T-helper 2 cell treated with Interferon-gamma antibody and Interleukin-4, amounts not matched to agents 5 μg/mL and 100 μg/mL, for 36 hours (primary cell): Measurements from ENCODE around the gene IGFBP7.

Experiments
- DNase-seq: peaks from one replicate; pipeline ENCODE4 v3.0.0; 2021; ENCODE audit warnings: low spot score
- H3K27ac Mint-ChIP-seq: one replicate; pipeline ENCODE4 v1.8.0; 2021; ENCODE audit warnings: mild to moderate bottlenecking, mixed read lengths
- H3K27me3 Mint-ChIP-seq: one replicate; pipeline ENCODE4 v1.8.0; 2021; ENCODE audit warnings: low read depth, mixed read lengths
- H3K36me3 Mint-ChIP-seq: one replicate; pipeline ENCODE4 v1.8.0; 2021; ENCODE audit warnings: low read depth, mixed read lengths
- H3K4me1 Mint-ChIP-seq: one replicate; pipeline ENCODE4 v1.8.0; 2021; ENCODE audit warnings: low read depth, mixed read lengths
- H3K4me3 Mint-ChIP-seq: one replicate; pipeline ENCODE4 v1.8.0; 2022; ENCODE audit warnings: mild to moderate bottlenecking, moderate library complexity, mixed read lengths
- H3K9me3 Mint-ChIP-seq: one replicate; pipeline ENCODE4 v1.8.0; 2021; ENCODE audit warnings: mixed read lengths

Gene IGFBP7

GRCh38 chr4:57147335-57148060 lies 37.3 kb upstream of the IGFBP7 start:
- no peak overlapping the region for H3K27ac Mint-ChIP-seq
- H3K27me3 Mint-ChIP-seq = no peaks in the 10 kb centered on the region
- H3K9me3 Mint-ChIP-seq = no peaks in the 10 kb centered on the region
- no peak for DNase-seq
- H3K4me3 Mint-ChIP-seq = no peak overlapping the region
- no peaks in the 10 kb centered on the region for H3K36me3 Mint-ChIP-seq
- no peaks in the 10 kb centered on the region for H3K4me1 Mint-ChIP-seq

GRCh38 chr4:57146444-57146843 lies 36.3 kb upstream of the IGFBP7 start:
- no peaks in the 10 kb centered on the region for H3K4me1 Mint-ChIP-seq
- H3K4me3 Mint-ChIP-seq = no peak overlapping the region
- H3K36me3 Mint-ChIP-seq = no peaks in the 10 kb centered on the region
- H3K27ac Mint-ChIP-seq = no peak overlapping the region
- H3K9me3 Mint-ChIP-seq = no peaks in the 10 kb centered on the region
- H3K27me3 Mint-ChIP-seq = no peaks in the 10 kb centered on the region
- DNase-seq = no peak

- Mint-ChIP-seq H3K36me3 (no peaks in the 10 kb centered on the region), H3K4me1 (no peaks in the 10 kb centered on the region), H3K27me3 (no peaks in the 10 kb centered on the region), H3K9me3 (no peaks in the 10 kb centered on the region), H3K4me3 (no peak overlapping the region), H3K27ac (no peak overlapping the region)
- no peak for DNase-seq
These were observed 34.3 kb upstream of the IGFBP7 start for GRCh38 chr4:57144466-57144865.

- Mint-ChIP-seq H3K4me3 (no peak overlapping the region), H3K27ac (no peak overlapping the region), H3K9me3 (no peaks in the 10 kb centered on the region), H3K36me3 (no peaks in the 10 kb centered on the region), H3K4me1 (no peaks in the 10 kb centered on the region), H3K27me3 (no peaks in the 10 kb centered on the region)
- DNase-seq = no peak
These were observed 29.6 kb upstream of the IGFBP7 start for GRCh38 chr4:57139783-57140182.

GRCh38 chr4:57137261-57137660 lies 27.1 kb upstream of the IGFBP7 start:
- H3K36me3 Mint-ChIP-seq = no peaks in the 10 kb centered on the region
- no peaks in the 10 kb centered on the region for H3K4me1 Mint-ChIP-seq
- H3K4me3 Mint-ChIP-seq = no peak overlapping the region
- no peaks in the 10 kb centered on the region for H3K9me3 Mint-ChIP-seq
- DNase-seq = no peak
- H3K27ac Mint-ChIP-seq = no peak overlapping the region
- H3K27me3 Mint-ChIP-seq = no peaks in the 10 kb centered on the region

- Mint-ChIP-seq H3K27me3 (no peaks in the 10 kb centered on the region), H3K9me3 (no peaks in the 10 kb centered on the region), H3K27ac (no peak overlapping the region), H3K36me3 (no peaks in the 10 kb centered on the region), H3K4me1 (no peaks in the 10 kb centered on the region), H3K4me3 (no peak overlapping the region)
- no peak for DNase-seq
These were observed 26.1 kb upstream of the IGFBP7 start for GRCh38 chr4:57136281-57136680.

- no peak overlapping the region for H3K4me3 Mint-ChIP-seq
- H3K27ac Mint-ChIP-seq = no peak overlapping the region
- no peaks in the 10 kb centered on the region for H3K9me3 Mint-ChIP-seq
- H3K4me1 Mint-ChIP-seq = no peaks in the 10 kb centered on the region
- no peaks in the 10 kb centered on the region for H3K27me3 Mint-ChIP-seq
- DNase-seq = no peak
- no peaks in the 10 kb centered on the region for H3K36me3 Mint-ChIP-seq
These were observed 22.6 kb upstream of the IGFBP7 start for GRCh38 chr4:57132743-57133137.

- no peak for DNase-seq
- H3K4me1 Mint-ChIP-seq = no peaks in the 10 kb centered on the region
- no peak overlapping the region for H3K4me3 Mint-ChIP-seq
- H3K27me3 Mint-ChIP-seq = no peaks in the 10 kb centered on the region
- no peaks in the 10 kb centered on the region for H3K36me3 Mint-ChIP-seq
- no peak overlapping the region for H3K27ac Mint-ChIP-seq
- peaks cover 3% of the 10 kb centered on the region for H3K9me3 Mint-ChIP-seq
These were observed 21.9 kb upstream of the IGFBP7 start for GRCh38 chr4:57131849-57132742.

- no peaks in the 10 kb centered on the region for H3K4me1 Mint-ChIP-seq
- H3K9me3 Mint-ChIP-seq = peaks cover 8% of the 10 kb centered on the region
- no peaks in the 10 kb centered on the region for H3K36me3 Mint-ChIP-seq
- no peak overlapping the region for H3K27ac Mint-ChIP-seq
- H3K27me3 Mint-ChIP-seq = no peaks in the 10 kb centered on the region
- DNase-seq = no peak
- H3K4me3 Mint-ChIP-seq = no peak overlapping the region
These were observed 19.3 kb upstream of the IGFBP7 start for GRCh38 chr4:57129477-57129876.

- no peaks in the 10 kb centered on the region for H3K27me3 Mint-ChIP-seq
These were observed 17.2 kb upstream of the IGFBP7 start for GRCh38 chr4:57127361-57127760.

GRCh38 chr4:57125996-57126395 lies 15.8 kb upstream of the IGFBP7 start:
- Mint-ChIP-seq H3K27me3 (no peaks in the 10 kb centered on the region), H3K4me1 (no peaks in the 10 kb centered on the region), H3K9me3 (peaks cover 8% of the 10 kb centered on the region), H3K27ac (no peak overlapping the region), H3K36me3 (no peaks in the 10 kb centered on the region), H3K4me3 (no peak overlapping the region)
- DNase-seq = no peak

More at GRCh38 chr4:57127361-57127760, 17.2 kb upstream of the IGFBP7 start:
- H3K36me3 Mint-ChIP-seq = no peaks in the 10 kb centered on the region
- no peak overlapping the region for H3K4me3 Mint-ChIP-seq
- peaks cover 8% of the 10 kb centered on the region for H3K9me3 Mint-ChIP-seq
- no peak overlapping the region for H3K27ac Mint-ChIP-seq
- H3K4me1 Mint-ChIP-seq = no peaks in the 10 kb centered on the region
- DNase-seq = no peak

- no peak overlapping the region for H3K27ac Mint-ChIP-seq
These were observed 14.0 kb upstream of the IGFBP7 start for GRCh38 chr4:57124145-57124544.

GRCh38 chr4:57122959-57123358 lies 12.8 kb upstream of the IGFBP7 start:
- H3K9me3 Mint-ChIP-seq = peaks cover 8% of the 10 kb centered on the region
- no peak overlapping the region for H3K27ac Mint-ChIP-seq
- no peak for DNase-seq

More at GRCh38 chr4:57124145-57124544, 14.0 kb upstream of the IGFBP7 start:
- Mint-ChIP-seq H3K27me3 (peaks cover 4% of the 10 kb centered on the region), H3K4me3 (no peak overlapping the region), H3K9me3 (peaks cover 8% of the 10 kb centered on the region), H3K36me3 (no peaks in the 10 kb centered on the region), H3K4me1 (no peaks in the 10 kb centered on the region)
- DNase-seq = no peak

GRCh38 chr4:57119054-57119651 lies 9.0 kb upstream of the IGFBP7 start:
- H3K36me3 Mint-ChIP-seq = no peaks in the 10 kb centered on the region
- H3K27ac Mint-ChIP-seq = no peak overlapping the region
- H3K27me3 Mint-ChIP-seq = peaks cover 25% of the 10 kb centered on the region
- H3K9me3 Mint-ChIP-seq = no peaks in the 10 kb centered on the region
- peaks cover 3% of the 10 kb centered on the region for H3K4me1 Mint-ChIP-seq
- no peak for DNase-seq
- H3K4me3 Mint-ChIP-seq = no peak overlapping the region

More at GRCh38 chr4:57122959-57123358, 12.8 kb upstream of the IGFBP7 start:
- Mint-ChIP-seq H3K36me3 (no peaks in the 10 kb centered on the region), H3K4me1 (no peaks in the 10 kb centered on the region), H3K27me3 (peaks cover 8% of the 10 kb centered on the region), H3K4me3 (no peak overlapping the region)
